Subcutaneous adipose tissue (tissue), 4 donors: Measurements from ENCODE around the gene CPSF7. TPM values are rescaled to one million over a fixed set of nuclear protein-coding genes. Genes with fewer than 3 reads are reported as not detected.

Experiments
- CTCF ChIP-seq: fragments of 450-650 bp; IDR thresholded peaks from one replicate; pipeline ENCODE4 v1.5.1; 2016; ENCODE audit warnings: low read depth, mild to moderate bottlenecking, control low read depth, antibody characterized with exemption, moderate library complexity
- total RNA-seq, 4 donors: library from RNA; depleted of rRNA; stranded (reverse); fragments of >200 nt; gene quantifications; one replicate each; pipeline ENCODE4 v1.1.0, GENCODE V29; 2016

CPSF7 gene
- total RNA-seq, 4 donors from 2014 or later = 33.0 to 49.5 (median 40.5) TPM

- TF ChIP-seq CTCF = no peak
Measured at GRCh38 chr11:61473370-61474012, 43.7 kb upstream of the CPSF7 start.

GRCh38 chr11:61472868-61473267, 43.1 kb upstream of the CPSF7 start:
- no peak for TF ChIP-seq CTCF

DNA sequence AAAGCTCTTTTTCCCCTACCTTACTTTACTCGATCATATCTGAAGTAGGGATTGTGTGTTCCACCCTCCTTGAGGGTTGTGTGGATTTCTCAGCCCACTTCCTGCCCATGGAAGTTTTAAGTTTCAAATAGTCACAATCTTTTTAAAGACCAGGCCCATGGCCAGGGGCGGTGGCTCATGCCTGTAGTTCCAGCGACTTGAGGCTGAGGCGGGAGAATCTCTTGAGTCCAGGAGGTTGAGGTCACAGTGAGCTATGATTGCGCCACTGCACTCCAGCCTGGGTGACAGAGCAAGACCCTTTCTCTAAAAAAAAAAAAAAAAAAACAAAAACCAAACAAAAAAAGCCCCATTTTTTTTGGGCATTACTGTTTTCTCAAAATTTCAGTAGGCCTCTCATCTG, 42.5 kb upstream of the CPSF7 start:
- no peak for TF ChIP-seq CTCF

- TF ChIP-seq CTCF = no peak
Measured at GRCh38 chr11:61468002-61468401, 38.2 kb upstream of the CPSF7 start.

GRCh38 chr11:61460986-61461385, 31.2 kb upstream of the CPSF7 start:
- TF ChIP-seq CTCF = no peak

DNA sequence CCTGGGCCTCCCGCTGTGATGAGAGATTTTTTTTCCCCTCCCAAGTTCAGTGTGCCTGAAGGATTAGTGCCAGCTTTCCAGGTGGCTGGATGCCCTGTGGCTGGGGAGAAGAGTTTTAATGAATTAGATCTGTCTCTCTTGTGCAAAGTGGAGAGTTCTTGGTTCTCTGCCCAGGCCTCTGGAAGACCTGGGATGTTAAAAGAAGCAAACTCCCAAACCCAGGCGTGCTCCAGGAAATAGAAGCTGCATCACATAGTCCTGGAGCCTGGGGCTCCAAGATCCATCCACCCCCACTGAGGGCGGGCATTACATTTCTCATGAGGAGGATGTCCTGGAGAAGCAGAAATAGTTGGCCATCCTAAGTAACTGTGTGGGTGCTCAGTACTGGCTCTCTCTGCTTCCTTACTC, 30.7 kb upstream of the CPSF7 start:
- no peak for TF ChIP-seq CTCF

- no peak for TF ChIP-seq CTCF
Measured at GRCh38 chr11:61454520-61454919, 24.7 kb upstream of the CPSF7 start.
